GM18861 (cell line): Measurements from ENCODE around the gene HSBP1L1.

Experiments
- ATAC-seq: cut with Tn5 transposase; IDR thresholded peaks from one replicate; pipeline ENCODE4 v1.9.1; 2021; ENCODE audit not compliant: unreplicated experiment

The HSBP1L1 gene

GRCh38 chr18:79964330-79965118 is at the start of gene HSBP1L1:
HSBP1L1 (plus strand) TSS chr18:79964643; CDS start chr18:79964736, 93 bp downstream.
- peak; percentile 45 for ATAC-seq

DNA sequence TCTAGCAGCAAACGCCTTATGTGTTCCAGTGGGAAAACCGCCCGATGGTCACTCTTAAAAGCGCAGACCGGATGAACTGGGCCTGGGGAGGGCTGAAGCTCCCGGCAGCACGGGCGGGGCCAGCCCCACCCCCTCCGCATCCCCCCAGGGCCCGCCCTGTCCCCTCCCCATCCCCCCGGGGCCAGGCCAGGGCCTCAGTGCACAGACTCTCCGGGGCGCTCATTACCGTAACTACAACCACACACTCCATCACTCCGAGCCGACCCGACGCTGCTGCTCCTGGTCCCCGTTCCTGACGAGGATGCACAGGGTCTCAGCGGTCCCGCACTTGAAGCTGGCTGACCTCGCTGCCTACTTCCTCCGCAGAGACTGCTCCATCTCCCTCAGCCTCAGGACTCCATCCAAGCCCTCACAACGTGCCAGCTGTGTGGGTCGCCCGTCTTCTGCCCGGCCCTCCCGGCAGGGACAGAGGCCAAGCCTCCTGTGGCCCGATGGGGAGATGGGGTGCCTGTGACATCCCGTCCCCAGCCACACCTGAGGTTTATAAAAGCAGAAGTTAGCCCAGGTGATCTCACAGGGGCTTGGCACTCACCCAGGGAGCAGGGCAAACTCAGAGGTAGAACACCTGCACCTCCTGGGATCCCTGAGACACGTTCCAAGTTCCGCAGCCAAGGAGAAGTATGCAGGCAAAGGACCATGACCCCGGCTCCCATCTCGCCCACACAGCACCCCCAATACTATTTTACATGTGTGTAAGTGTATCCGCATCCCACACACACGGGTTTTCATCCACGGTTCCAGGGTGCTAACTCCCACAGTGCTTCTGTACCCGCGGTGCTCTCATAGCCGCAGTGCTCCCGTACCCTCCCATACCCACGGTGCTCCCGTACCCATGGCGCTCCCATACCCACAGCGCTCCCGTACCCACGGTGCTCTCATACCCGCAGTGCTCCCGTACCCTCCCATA is 49.0 kb upstream of the HSBP1L1 start:
- no peak for ATAC-seq

DNA sequence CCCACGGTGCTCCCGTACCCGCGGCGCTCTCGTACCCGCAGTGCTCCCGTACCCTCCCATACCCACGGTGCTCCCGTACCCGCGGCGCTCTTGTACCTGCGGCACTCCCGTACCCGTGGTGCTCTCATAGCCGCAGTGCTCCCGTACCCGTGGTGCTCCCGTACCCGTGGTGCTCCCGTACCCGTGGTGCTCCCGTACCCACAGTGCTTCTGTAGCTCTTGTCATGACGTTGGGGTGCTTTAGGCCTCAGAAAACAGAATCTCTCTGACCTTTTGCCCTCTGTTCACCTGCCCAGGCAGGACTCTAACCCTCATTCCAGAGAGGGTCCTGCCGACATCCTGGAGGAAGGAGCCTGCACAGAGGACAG is 48.3 kb upstream of the HSBP1L1 start:
- ATAC-seq, result no peak

GRCh38 chr18:79916546-79917168 is 47.8 kb upstream of the HSBP1L1 start:
- no peak for ATAC-seq

DNA sequence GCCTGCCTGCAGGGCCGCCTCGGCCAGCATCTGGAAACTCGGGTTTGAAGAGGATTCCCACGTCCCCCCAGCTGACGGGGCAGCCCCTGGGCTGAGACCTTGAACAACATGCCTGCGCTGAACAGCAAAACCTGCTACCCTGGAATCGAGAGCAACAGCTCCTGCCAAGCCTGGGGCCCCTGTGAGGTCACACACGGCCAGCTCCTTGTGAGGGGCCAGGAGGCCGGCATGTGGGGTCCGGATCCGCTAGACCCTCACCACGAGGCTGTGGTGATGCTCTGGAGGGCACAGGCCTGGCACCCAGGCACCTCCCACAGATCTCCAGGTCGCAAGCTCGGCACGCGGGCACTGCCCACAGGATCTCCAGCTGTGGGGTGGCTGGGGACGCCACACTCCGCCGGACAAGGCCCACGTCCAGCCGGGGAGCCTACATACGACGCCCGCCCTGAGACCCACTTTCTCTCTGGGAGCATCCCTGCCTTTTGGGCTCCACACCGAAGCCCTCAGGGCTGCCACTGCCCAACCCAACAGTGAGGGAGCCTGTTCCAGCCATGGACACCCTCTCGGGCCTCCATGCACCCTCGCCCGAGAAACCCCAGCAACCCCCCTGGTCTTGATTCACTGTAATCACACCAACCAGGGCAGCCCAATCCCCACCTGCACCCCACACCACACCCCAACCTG is 47.1 kb upstream of the HSBP1L1 start:
- no peak for ATAC-seq

- ATAC-seq, result no peak
These were observed 46.4 kb upstream of the HSBP1L1 start for GRCh38 chr18:79917853-79918614.

GRCh38 chr18:79918615-79919011 is 45.8 kb upstream of the HSBP1L1 start:
- ATAC-seq, result no peak

- no peak for ATAC-seq
These were observed 45.4 kb upstream of the HSBP1L1 start for GRCh38 chr18:79919089-79919488.

- ATAC-seq, result no peak
These were observed 42.2 kb upstream of the HSBP1L1 start for GRCh38 chr18:79921984-79922965.

- no peak for ATAC-seq
These were observed 41.5 kb upstream of the HSBP1L1 start for GRCh38 chr18:79922971-79923411.

- no peak for ATAC-seq
These were observed 40.4 kb upstream of the HSBP1L1 start for GRCh38 chr18:79923896-79924585.

DNA sequence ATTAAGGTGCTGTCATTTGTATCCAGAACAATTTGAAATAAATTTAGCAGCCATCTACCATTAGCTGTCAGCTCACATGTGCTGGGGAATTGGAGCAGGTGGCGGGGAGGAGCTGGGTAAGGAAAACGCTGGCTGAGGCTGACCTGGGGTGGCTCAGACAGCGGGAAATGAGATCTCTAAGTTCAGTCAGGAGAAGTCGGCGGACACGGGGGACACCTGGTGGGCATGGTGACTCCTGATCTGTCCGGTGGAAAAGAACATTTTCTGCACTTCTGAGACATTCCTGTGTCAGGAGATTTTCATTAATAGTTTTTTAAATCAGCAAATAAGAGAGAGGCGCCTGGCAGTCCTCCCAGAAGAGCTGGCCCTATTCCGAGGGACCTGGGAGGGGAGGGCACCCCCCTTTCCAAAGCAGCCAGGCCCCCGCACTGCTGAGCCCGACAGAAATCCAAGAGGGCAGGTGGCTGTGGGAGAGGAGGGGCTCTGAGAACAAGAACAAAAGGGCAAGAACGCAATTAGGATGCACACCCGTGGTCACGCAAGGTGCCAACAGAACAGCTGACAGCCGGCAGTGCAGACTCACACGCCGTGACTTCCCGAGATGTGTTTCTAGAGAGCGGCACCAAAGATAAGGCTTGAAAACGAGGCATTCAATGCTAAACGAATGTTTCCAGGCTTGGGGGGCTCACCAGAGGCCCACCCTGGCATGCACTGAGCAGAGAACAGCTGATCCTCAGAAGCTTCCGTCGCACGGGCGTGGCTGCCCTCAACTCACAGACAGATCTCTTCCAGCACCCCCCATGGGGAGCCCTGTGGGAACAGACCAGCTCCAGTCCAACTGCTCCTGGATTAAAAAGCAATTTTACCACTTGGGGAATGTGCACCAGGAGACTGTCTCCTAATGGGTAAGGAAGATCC is 39.4 kb upstream of the HSBP1L1 start:
- ATAC-seq, result no peak

DNA sequence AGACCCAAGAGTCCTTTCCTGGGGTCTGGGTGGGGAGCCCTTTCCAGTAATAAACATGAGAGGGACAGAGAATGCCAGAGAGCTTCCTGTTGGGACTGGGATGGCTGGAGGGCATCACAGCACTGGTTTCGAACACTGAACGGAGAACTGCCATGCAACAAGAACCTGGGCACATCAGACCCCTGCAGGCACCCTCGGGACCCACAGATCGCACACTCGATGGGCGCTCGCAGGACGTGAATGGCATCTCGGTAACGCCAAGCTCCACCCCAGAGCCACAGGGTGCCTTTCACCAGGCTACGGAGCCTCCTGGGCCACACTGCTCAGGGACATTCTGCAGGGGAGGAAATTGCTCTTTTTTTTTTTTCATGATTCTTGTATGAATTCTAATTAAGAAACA is 38.1 kb upstream of the HSBP1L1 start:
- no peak for ATAC-seq

GRCh38 chr18:79926715-79927606 is 37.5 kb upstream of the HSBP1L1 start:
- no peak for ATAC-seq

- ATAC-seq, result no peak
These were observed 36.6 kb upstream of the HSBP1L1 start for GRCh38 chr18:79927607-79928562.
